OCI-LY1 (cell line): ENCODE results near the gene EN1.

Experiments
- CTCF ChIP-seq: fragments of 200-600 bp; sonication (generic), shearing (Covaris generic); IDR thresholded peaks from 2 replicates; pipeline ENCODE4 v1.5.1; 2017; ENCODE audit warnings: mild to moderate bottlenecking, antibody characterized with exemption, low read length, moderate library complexity, mixed read lengths
- EZH2 ChIP-seq: fragments of 200-600 bp; sonication (generic), shearing (Covaris generic); IDR thresholded peaks from 2 replicates; pipeline ENCODE4 v1.8.0; 2017; ENCODE audit warnings: borderline replicate concordance, mixed run types, mild to moderate bottlenecking, antibody characterized with exemption, low read length, moderate library complexity, mixed read lengths

DNA sequence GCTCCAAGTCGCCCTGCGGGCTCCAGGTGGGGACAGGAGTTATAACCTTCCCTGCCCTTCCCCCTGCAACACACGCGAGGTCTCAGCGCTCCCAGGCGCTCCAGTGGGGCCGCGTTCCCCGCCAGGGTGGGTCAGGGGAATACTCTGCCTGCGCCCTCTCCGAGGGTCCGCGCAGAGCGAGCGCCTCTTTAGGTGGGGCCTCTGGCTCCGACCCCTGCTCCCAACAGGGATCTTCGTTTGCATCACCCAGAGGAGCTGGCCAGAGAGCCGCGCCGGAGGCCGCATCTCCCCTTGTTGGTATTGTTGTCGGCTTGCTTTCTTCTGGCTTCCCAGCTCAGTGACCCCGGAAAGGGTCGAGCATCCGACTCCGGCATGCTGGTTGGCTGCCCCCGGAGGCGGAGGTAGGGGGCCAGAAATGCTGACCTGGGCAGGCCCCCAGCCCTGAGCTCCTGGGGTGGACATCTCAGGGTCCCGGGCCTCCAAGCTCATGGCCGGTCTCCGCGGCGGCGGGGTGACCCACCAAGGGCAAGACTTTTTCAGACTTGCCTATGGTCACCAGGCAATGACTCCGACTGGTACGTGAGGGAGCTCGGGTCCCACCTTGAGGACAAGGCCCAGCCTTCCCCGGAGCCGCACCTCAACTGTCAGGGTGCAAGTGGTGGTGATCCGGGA, 11.2 kb upstream of the EN1 start:
- TF ChIP-seq CTCF (no peak), EZH2 (no peak)
